C4-2B (cell line): Measurements from ENCODE around the gene DCAF12.

Experiments
- CTCF ChIP-seq: fragments of 450-650 bp; conservative IDR thresholded peaks from 2 replicates; pipeline ENCODE4 v1.5.1; 2017; ENCODE audit warnings: mild to moderate bottlenecking
- ZFX ChIP-seq: fragments of 450-650 bp; IDR thresholded peaks from 2 replicates; pipeline ENCODE4 v1.6.1; 2017

- TF ChIP-seq CTCF (no peak), ZFX (no peak)
Measured at GRCh38 chr9:34127035-34127948, 794 bp upstream of the DCAF12 start.
